GM18951 (cell line): ENCODE measurements around the gene ZBBX.

ENCODE experiments used
- POLR2A ChIP-seq: IDR thresholded peaks from 4 replicates; pipeline ENCODE4 v1.6.1; 2011; ENCODE audit warnings: mild to moderate bottlenecking; ENCODE audit not compliant: insufficient read length, insufficient read depth; ENCODE audit errors: extremely low read depth
- in situ Hi-C: fragments of 300-500 bp; cut with MboI; formaldehyde crosslinking; loops from one replicate; pipeline ENCODE4 v1.12.0; 2022; ENCODE audit warnings: low sequenced_read_pairs, mixed read lengths, inconsistent platforms; ENCODE audit not compliant: unreplicated experiment

ZBBX gene

DNA sequence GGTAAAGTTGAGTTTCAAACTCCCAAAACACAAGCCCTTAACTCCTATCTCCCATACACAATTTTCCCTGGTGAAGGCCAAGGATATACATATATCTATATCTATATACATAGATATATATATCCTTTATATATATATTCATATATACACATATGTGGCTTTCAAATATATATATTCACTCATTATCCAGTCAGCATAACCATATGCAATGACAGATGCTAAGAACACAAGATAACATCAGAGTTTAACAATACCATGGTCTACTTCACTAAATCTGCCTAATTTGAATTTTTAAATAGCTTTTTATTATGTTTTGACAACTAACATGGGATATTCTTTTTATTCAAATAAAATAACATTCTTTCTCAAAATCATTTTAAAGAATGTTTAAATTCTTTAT is 24.7 kb downstream of the ZBBX start:
- TF ChIP-seq POLR2A, result no peak
- in situ Hi-C loops, result no loop called here

DNA sequence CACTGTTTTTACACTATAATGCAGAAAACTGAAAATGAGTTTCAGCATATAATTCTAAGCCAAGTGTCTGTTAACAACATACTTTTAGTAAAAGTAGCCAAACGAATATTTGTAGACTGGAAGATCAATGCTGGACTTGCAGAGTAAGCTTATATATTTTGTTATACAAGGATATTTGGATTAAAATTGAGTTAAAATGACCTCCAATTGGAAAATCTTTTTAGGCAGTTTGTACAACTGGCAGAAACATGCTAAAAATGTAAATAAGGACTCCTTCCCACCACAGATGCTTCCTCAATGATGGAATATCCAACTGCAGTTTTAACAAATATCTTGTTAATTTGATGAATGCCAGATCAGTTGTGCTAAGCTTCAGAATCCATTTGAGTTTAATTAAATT is 25.3 kb downstream of the ZBBX start:
- in situ Hi-C loops, result no loop called here
- no peak for TF ChIP-seq POLR2A

DNA sequence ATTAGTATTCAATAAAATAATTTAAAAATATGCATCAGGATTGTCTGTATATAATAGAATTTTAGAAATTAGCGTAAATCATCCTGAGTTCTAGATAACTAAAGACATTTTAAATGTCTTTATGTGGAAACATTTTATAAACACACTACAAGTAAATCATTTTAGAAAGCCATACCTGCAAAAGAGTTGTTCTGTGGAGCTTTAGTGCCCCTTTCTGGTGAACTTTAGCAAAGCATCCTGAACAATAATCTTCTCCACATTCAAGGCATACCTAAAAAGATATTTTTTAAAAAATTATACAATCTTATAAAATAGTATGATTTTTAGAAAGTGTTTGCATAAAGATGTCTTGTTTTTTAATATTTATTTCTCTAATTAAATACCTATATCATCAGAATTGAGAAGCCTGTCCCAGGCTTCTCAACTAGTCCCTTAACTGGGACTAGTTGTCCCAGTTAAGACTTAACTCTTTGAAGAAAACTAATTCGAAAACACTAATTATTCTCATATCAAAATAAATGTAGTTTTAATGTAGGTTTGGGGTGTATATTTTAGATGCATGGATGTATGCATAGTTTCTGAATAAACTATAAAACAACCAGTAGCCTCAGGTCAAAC is 29.7 kb downstream of the ZBBX start:
- no peak for TF ChIP-seq POLR2A
- in situ Hi-C loops, result no loop called here

DNA sequence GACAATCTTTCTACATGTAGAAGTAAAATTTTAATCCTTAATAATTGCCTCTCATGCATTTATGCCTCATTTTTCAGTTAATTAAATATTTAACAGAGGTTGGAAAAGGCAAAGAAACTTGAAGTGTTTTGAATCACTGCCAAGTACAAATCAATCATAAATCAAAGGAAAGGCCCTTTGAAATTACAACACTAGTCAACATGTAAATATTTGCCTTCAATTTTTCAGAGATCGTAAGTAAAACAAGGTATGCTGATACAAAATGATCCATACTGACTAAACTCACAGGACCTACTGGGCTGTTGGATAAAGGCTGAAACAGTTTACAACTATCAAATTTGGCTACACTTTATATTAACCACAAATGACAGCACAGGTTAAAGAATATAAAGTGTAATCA is 33.9 kb downstream of the ZBBX start:
- in situ Hi-C loops, result no loop called here
- no peak for TF ChIP-seq POLR2A

DNA sequence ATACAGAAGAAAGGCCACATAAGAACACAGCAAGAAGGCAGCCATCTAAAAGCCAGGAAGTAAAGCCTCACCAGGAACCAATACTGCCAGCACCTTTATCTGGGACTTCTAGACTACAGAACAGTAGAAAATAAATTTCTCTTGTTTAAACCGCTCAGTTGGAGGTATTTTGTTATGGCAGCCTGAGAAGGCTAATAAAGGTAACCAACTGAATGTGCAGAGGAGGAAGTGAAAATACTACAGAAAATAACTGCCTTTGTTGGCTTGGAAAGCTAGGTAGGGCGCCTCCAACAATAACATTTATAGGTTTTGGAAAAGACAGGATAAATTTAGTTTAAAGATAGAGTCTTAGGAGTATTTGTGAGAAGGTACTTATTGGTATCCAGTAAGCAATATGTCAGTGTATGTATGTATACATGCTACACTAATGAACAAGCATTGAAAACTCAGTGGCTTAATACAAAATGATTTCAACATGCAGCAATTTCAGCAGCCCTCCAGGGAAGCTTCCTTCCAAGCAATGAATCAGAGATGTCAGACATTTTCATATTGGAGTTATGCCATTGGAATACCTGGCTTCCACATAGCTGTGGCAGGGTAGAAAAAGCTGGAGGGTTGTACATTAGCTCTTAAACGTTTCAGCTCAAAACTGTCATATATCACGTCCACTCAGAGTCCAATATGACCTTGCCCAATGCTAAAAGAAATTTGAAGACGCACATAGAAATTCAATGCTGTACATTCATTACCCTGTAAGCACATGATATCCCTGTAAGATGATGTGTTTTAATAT is 48.9 kb downstream of the ZBBX start:
- in situ Hi-C loops, result no loop called here
- TF ChIP-seq POLR2A, result no peak

DNA sequence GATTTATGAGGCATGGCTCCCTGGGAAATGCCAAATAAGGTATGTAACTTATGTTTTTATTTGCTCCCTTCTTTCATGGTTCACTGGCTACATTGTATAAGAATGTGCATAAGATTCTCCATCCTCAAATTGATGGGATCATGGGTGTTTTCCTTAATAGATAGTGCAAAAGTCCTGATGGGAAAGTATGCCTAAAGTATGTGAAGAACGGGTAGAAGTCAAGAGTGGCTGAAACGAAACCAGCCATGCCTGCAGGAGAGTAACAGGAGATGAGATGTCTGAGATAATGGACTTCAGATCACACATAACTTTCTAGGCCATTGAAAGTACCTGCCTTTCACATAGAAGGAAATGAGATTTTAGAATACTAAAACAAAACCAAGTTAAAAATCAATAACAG is 56.5 kb downstream of the ZBBX start:
- in situ Hi-C loops, result no loop called here
- no peak for TF ChIP-seq POLR2A

DNA sequence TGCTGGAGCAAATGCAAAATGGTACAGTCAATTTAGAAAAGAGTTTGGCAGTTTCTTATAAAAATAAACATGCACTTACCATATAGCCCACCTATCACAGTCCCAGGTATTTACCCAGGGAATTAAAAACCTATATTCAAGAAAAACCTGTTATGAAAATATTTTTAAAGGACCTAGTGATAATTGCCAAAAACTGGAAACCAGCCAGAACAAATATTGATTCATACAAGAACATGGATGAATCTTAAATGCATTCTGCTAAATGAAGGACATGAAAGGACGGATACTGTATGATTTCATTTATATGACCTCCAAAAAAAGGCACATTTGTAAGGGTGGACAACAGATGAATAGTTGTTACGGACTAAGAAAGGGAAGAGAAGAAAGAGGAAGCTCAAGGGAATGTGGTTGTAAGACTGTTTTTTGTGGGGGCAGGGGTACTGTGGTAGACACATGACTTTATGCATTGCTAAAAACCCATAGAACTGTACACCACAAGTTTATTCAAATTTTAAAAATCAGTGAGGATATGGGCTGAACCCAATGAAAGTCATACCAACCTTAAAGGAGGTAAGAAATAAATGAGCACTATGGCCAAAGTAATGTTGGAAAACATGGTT is 61.0 kb downstream of the ZBBX start:
- in situ Hi-C loops, result no loop called here
- TF ChIP-seq POLR2A, result no peak

DNA sequence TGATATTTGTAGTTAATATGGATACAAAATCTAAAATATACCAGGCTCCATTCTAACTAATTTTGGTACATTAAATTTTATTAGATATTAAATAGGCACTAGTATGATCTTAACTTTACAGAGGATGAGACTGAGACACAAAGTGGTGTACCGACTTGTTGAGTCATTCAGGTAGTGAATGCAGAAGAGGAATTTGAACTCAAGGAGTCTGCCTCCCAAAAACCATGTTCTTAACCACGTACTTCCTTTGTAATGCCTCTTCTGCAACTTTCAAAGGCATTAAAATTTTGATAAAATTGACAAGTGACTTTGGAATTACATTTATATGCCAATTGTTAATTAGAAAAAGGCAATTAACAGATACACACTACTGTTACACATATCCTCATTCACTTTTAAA is 61.8 kb downstream of the ZBBX start:
- in situ Hi-C loops, result no loop called here
- no peak for TF ChIP-seq POLR2A

DNA sequence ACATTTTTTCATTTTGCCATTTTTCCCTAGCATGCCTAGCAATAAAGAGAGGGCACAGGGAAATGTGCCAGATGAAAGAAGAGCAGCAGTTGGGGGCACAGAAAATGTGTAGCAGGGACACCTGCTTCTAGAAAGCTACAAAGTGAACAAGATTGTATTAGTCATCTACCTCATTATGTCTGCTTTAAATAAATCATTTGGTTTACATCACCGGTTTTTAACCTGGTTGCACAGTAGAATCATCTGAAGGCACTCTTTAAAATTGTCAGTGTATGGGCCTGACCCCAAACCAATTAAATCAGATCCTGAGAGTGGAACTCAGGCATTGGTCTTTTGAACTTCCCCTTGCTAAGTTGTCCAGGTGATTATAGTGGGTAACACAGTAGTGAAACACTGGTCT is 73.8 kb downstream of the ZBBX start:
- in situ Hi-C loops, result no loop called here
- TF ChIP-seq POLR2A, result no peak

DNA sequence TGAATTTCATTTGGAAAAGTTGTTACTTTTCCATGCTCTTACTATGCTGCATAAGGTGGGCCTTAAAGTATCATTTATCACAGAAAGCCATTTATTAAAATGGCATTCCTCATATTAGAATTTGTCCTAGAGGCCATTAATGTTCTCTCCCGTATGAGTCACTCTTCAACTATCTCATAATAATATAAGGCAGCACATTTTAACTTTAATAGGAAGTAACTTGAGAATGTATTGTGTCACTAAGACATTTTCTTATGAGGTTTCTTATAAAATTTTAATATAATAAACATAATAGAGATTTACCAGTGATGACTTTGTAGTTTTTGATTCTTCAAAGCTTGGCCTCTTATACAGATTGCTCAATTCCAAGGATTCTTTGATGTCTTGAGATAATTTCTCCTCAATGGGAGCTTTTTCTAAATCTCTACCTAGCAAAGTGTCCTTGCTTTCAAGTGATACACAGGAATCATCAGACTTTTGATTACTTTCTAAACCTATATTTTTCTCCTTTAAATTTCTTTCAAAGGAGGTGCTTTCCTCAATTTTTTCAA is 74.7 kb downstream of the ZBBX start:
- TF ChIP-seq POLR2A, result no peak
- in situ Hi-C loops, result no loop called here

DNA sequence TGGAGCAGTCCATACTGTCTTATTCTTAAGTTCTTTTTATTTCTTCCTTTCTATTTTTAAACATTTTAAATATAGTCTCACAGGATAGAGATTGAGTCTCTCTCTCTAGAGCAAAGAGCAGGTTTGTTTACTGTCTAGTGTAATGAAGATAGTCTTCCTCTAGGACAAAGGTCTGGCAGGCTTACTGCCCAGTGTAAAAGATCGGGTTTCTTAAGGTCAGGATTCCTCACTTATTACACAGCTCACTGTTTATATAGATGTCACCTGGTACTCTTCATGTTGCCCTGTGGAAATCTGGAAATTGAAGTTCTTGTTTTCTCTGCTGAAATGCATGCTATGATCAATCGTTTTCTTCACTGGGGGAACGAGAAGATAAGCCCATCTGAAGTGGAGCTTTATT is 76.0 kb downstream of the ZBBX start:
- TF ChIP-seq POLR2A, result no peak
- in situ Hi-C loops, result no loop called here

DNA sequence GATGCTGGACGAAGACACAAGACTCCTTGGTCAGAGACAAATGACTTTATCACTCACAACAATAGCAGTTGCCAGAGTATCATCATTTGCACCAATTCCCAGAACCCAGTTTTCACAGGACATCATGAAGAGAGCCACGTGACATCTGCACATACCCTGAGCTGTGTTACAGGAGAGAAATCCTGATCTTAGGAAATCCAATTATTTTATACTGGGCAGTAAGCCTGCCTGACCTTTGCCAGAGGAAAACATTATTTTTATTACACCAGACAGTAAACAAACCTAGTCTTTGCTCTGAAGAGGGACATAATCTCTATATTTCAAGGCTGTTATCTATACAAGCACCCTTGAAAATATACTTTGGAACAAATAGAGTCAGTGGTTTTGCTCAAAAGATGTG is 77.4 kb downstream of the ZBBX start:
- TF ChIP-seq POLR2A, result no peak

DNA sequence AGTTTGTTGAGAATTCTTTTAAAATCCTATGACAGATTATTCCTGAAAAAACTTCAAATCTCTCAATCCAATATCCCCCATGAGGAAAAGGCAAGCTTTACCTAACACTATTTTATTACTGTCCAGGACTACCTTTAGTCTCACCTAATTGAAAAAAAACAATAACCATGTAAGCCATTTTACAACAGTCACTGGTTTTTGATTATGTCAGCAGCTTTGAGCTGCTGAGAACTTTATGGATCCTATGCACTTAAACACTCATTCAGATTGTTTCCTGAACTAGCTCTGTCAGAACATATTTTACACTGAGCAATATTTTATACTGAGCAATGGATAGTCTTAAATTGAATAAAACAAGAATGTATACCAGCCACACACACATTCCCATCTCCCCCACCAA is 79.9 kb downstream of the ZBBX start:
- in situ Hi-C loops, result no loop called here
- TF ChIP-seq POLR2A, result no peak

More for the DNA sequence above, 77.4 kb downstream of the ZBBX start:
- in situ Hi-C loops, result no loop called here

DNA sequence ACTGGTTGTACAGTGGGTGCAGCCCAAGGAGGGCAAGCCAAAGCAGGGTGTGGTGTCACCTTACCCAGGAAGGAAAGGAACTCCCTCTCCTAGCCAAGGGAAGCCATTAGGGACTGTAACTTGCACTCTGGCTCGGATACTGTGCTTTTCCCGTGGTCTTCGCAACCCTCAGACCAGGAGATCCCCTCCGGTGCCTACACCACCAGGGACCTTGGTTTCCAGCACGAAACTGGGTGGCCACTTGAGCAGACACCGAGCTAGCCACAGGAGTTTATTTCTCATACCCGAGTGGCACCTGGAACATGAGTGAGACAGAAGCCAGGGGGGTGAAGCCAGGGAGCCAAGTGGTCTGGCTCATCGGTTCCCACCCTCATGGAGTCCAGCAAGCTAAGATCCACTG is 90.7 kb downstream of the ZBBX start:
- no peak for TF ChIP-seq POLR2A
- in situ Hi-C loops, result no loop called here

DNA sequence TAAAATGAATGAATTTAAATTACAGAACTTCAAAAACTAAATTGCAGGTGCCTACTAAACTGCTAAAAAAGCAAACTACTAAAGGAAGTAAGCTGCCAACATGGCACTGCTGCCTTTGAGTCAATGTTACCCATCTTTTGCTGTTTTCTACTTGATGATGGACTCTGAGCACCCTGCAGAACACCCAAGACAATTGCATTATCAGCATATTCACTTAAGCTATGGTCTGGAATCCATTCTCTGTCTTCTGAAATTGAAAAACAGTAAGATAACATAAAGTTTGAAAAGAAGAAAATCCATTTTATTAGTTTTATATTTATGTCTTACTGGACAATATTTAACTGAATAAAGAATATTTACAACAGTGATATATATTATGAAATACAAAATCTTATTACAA is 91.4 kb downstream of the ZBBX start:
- in situ Hi-C loops, result no loop called here

More for the DNA sequence above, 91.4 kb downstream of the ZBBX start:
- no peak for TF ChIP-seq POLR2A
